Activated T-cell treated with anti-CD3 and anti-CD28 coated beads for 24 hours (primary cell): ENCODE results near the gene EMC6.

ENCODE experiments used
- DNase-seq: peaks from one replicate; pipeline ENCODE4 v3.0.0-alpha.2; 2020; ENCODE audit warnings: low read depth

Gene EMC6

DNA sequence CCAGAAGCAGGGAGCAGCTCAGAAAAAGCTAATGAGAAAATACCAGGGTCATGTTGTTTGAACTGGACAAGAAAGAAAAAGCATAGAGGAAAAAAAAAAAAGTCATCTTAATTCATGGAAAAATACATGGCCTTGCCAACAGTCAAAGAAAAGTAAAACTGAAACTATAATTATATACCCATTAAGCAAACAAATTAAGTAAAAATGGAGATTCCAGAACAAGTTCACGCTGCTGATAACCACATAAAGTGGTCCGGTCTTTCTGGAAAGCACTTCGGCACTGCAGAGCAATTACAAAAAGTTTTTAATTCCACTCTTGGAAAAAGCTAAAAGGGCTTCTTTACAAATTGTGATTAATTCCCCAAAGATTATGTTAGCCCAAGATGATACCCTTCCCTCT, 39.8 kb downstream of the EMC6 start:
- no peak for DNase-seq

DNA sequence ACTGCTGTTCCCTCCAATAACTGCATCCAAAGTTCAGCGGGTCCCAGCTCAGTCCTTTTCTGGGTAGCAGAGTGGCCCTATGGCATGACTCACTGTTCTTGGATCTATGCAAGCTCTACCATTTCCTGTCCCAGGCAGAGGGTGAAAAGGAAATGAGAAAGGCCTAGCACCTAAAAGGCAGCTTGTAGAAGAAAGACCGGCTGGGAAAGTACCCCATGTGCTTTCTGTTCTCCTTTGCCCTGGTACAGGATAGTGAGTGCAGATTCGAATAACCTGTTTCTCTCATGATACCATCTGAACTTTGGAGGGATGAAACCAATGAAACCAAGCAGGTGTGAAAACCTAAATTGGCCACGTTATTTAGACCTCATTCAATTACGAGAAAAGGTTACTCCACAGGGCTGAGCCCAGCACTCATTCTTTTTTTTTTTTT, 42.4 kb downstream of the EMC6 start:
- DNase-seq: peak; percentile 70

DNA sequence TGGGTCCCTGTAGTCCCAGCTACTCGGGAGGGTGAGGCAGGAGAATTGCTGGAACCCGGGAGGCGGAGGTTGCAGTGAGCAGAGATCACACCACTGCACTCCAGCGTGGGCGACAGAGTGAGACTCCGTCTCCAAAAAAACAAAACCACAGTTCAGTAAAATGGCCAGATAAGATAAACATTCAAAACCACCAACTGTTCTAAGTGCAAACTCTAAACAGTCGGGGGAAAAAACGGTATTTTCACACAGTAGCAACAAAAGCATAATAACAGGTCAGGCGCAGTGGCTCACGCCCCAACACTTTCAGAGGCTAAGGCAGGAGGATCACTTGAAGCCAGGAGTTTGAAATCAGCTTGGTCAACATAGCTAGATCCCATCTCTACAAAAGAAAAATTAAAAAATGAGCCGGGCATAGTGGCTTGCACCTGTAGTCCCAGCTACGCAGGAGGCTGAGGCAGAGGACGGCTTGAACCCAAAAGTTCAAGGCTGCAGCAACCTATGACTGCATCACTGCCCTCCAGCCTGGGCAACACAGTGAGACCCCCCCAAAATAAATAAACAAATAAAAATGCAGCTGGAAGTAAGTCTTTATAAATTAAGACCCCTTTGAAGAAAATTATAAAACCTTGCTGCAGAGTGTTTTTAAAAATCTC, 44.3 kb downstream of the EMC6 start:
- DNase-seq: no peak

DNA sequence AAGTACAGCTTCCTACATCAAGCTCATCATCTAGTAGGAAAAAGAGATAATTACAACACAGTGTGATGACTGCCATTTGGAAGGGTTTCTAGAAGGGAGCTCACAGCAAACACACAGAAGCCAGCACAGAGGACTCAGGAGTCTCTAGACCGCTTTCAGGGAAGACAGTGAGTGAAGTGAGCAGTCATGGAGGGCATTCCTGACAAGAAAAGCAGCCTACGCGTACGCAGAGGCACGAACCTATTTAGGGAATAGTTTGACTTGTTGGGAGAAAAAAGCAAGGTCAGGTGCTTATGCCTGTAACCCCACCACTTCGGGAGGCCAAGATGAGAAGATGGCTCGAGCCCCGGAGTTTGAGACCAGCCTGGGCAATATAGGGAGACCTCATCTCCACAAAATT, 46.7 kb downstream of the EMC6 start:
- DNase-seq: no peak

DNA sequence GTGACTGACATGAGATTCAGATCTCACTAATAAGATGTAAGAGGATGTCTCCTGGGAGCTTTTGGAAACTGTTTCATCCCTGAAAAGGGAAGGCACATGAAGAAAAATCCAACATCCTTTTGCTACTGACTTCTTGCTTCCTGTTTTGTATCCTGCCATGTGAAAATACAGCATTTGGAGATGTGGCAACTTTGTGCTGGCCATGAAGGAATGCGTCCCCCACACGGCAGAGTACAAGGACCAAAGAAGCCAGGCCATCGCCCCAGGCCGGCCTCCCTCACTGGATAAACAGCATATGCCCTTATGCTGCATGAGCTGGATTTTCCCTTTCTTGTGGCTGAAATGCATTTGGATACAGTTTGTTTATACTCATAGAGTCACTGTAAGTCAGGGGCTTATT, 49.6 kb downstream of the EMC6 start:
- no peak for DNase-seq

DNA sequence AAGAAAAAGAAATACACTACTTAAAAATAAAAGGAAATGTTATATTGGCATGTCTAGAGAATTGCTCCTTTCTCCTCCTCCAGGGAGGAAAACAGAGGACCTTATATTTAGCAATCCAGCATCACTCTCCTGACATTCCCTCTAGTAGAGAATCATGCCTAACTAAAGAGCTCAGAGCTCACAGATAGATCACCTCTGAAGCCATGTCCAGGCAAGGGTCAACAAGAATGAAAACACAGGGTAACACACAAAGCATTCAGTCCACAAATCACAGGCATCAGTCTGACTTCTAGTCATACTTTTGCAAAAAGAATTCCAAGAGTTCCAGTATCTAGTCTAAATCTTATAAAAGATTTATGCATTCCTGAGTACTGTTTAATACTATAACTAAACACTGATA, 50.7 kb downstream of the EMC6 start:
- DNase-seq: no peak
